ENCODE data around the gene YWHAH.

- TF ChIP-seq CTCF (conservative IDR thresholded peaks at IDR 0.05; ENCODE audit: low read length) = no peak
- no peak for TF ChIP-seq EZH2phosphoT487 (IDR thresholded peaks at IDR 0.05; ENCODE audit: borderline replicate concordance, low read depth, low read length)
Observed at GRCh38 chr22:31897842-31898805, 46.2 kb upstream of the YWHAH start.
